Measurements from ENCODE around the gene CCDC160. TPM values are rescaled to one million over a fixed set of nuclear protein-coding genes. Genes with fewer than 3 reads are reported as not detected.

The CCDC160 gene
- total RNA-seq: 0.17 TPM in 1 of 2 replicates, not detected in the other

GRCh38 chrX:134236626-134237614 lies at the start of gene CCDC160:
Gene CCDC160, plus strand, starts transcription at chrX:134237182. Its CDS starts 7,619 bp downstream, at chrX:134244801.

Other genes with a start within 250 kb of the CCDC160 start
- gene PHF6, start 136.1 kb downstream of the CCDC160 start, total RNA-seq: 10.6 and 12.8 TPM in 2 replicates
- gene HPRT1, start 223.0 kb downstream of the CCDC160 start, total RNA-seq: 6.5 and 9.3 TPM in 2 replicates

Measured in pericardium fibroblast (primary cell).